NT2/D1 (cell line): ENCODE data around the gene CLMN.

Experiments
- SUZ12 ChIP-seq: IDR thresholded peaks from 2 replicates; pipeline ENCODE4 v1.6.1; 2011; ENCODE audit not compliant: insufficient read length, insufficient read depth; ENCODE audit errors: extremely low read depth
- YY1 ChIP-seq: IDR thresholded peaks from 2 replicates; pipeline ENCODE4 v1.6.1; 2011; ENCODE audit not compliant: insufficient read length, insufficient read depth
- ZNF274 ChIP-seq: IDR thresholded peaks from 2 replicates; pipeline ENCODE4 v1.6.1; 2011; ENCODE audit warnings: mild to moderate bottlenecking, low read depth, low read length

DNA sequence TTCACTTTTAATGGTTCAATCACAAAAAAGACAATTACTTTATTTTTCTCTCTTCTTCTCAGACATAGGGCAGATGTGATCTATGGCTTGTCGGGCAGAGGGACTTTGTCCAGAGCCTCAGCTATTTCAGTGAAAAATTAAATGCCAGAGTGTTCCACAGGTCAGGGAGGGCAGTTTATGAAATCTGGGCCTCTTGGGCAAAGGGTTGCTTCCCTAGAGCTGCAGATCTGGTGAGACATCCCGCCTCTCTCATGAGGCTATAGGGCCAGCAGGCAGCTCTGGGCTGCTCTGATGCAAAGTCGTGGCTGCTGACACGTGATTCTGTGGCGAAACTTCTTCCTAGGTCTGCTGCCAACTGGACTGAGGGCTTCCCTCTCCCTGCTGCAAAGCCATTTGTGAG lies 6.0 kb downstream of the CLMN start:
- TF ChIP-seq SUZ12 (no peak), YY1 (no peak), ZNF274 (no peak)
